ELF-1 (cell line): ENCODE data around the gene POLD2.

Experiments used
- DNase-seq: peaks from one replicate; pipeline ENCODE4 v3.0.0-alpha.2; 2016; ENCODE audit warnings: low read depth, low spot score

Gene POLD2

DNA sequence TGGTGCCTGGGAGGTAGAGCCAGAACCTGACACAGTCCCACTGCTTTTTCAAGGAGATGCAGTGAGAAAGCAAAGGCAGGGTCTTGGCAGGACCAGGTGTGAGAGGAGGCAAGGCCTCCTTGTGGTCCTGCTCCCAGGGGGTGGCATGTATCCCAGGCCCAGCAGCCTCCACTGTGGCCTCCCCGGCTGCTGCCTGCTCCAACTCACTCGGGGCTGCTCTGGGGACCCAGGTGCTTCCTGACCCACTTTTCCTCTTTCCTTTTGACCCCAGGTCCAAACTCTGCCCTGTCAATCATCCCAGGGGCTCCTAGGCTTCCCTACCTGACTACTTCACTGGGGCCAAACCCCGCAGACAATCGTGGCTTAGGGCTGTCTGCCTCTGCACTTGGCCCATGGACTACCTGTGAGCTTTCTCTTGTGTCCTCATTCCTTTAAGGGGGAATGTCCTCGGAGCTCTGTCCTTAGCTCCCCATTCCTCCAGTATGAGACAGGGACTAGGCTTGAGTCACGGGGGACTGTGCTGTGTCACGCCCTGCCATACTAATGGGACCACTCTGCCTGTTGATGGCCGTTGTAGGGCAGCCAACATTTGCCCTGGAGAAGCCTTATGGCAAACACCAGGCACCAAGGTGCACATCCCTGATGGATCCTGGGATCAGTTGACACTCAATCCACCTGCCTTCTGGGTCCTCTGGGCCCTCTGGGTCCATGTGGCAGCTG is 20.3 kb downstream of the POLD2 start:
- DNase-seq = no peak

DNA sequence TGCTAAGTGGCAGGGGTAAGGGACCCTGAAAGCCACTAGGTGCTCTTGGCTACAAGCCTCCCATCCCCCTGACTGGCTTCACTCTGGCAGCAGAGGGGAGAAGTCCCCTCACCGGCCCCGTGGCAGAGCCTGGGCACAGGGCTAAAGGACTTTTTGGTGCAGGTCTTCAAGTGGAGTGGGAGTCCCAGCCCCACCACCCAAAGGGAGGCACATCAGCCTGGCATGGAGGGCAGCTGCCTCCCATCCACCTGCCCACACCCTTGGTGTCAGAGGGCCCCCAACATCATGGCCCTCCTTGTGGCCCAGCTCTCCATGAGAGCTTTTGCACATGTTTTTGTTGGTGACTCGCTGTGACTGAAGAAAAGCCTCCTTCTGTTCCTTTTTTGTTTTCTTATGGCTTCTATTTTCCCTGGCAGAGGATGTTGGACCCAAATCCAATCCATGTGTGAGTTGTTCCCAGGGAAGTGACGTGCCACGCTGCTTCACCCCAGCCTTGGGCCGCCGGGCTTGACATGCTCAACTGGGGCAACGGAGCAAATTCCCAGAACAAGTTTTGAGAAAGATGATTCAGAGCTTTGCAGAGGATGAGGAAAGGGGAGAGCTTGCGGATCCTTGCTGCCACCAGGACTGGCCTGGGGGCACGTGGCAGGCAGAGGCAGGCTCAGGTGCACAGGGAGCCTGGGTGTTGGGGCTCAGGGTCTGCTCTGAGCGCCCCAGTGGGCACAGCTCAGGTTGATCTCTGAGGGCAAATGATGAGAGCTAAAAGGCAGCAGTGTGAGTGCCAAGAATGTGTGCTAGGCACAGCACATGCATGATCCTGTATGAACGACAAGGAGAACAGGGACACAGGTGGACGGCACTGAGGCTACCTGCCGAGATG is 21.1 kb downstream of the POLD2 start:
- DNase-seq = no peak

DNA sequence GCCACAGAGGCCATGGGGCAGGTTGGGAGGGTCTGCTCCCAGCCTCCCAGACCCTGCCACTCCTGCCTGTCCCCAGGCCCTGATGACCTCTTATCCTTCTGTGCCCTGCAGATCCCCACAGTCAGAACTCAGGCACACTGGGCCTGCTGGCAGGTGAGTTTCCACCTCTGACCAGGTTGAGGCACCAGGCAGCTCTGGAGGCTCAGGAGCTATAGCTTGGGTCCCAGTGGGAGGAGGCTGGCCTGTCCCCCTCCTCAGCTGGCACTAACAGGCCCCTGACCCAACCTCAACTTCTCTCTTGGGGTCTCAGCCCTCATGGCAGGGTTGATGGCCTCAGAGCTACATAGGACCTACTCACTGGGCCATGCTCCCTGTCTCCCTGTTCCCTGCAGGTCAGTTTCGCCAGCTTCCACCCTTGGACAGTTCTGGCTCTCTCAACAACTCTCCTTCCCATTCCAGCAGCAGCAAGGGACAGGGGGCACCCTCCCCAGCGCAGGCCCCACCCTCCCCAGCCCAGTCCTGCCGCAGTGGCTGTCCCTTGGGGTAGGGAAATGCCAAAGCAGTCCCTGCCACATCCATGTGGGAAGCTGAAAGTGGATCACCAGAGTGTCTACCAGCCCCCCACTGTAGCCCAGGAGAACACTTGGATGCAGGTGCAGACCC is 21.9 kb downstream of the POLD2 start:
- no peak for DNase-seq

DNA sequence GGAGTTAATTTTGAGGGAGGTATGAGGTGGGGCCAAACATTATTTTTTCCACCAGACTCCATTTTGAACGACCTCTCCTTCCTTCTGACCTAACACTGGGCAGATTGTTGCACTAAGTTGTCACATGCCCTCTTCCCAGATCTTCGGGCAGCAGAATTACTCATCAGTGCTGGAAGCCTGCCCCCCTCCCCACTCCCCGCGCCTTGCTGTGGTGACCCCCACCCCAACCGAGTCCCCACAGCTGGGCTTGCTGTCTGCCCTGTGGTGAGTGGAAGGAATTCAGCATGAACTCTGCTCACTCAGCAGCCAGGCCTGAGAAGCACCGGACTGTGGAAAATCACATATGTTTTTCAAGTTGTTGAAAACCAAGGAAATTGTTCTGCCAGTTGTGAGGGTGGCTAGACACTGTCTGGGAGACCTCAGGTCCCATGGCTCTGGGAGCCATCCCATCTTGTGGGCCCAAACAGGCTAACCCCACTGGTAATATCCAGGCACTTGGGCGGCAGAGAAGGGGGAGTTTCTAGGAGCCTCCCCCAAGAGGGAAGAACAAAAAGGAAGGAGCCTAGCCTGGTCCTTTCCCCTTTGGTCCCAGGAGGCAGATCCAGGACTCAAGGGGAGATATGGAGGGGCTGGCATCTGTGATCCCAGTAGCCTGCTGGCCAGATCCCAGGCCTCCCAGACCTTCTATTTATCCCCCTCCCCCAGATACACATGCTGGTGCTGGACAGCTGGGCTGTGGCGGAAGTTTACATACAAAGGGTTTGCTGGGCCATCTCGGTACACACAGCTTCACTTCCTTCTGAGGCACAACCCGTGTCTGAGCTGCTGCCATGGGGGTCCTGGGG is 22.7 kb downstream of the POLD2 start:
- DNase-seq = peak; percentile 24

- DNase-seq = no peak
These were observed 23.7 kb downstream of the POLD2 start for GRCh38 chr7:44099669-44100068.

- DNase-seq = no peak
These were observed 25.0 kb downstream of the POLD2 start for GRCh38 chr7:44098092-44099068.

DNA sequence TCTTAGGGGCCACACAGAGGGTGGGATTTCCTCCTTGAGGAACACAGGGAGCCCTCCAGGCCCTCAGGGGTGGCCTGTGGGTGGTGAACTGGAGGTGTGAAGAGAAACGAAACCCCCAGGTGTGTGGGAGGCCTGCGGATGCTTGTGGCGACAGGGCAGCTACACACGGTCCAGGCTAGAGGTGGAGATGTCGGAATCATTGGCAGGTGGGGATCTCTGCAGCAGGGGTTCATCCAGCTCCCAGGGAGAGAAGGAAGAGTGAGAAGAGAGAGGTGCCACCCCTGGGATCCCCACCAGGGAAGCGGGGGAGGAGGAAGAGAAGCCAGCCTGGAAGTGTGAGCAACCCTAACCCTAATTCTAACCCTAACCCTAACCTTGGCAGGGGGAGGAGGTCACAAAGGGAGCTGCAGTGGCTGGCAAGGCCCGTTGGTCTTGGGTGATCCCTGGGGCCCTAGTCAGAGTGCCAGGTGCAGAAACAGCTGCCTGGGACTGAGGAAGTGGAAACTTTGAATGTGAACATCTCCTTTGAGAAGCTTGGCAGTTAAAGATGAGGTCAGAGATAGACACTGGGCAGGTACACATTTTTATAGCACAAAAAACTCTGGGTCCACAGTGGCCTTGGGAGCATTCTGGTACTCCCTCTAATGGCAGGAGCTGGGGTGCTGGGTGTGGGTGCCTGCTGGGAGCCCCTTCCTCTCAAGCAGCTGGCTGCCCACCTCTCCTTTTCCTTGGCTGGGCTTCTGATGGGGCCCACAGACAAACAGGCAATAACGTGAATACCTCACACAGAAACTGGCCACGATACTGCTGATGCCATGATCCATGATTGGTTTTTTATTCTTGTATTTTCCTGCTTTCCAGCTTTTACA is 26.1 kb downstream of the POLD2 start:
- no peak for DNase-seq

DNA sequence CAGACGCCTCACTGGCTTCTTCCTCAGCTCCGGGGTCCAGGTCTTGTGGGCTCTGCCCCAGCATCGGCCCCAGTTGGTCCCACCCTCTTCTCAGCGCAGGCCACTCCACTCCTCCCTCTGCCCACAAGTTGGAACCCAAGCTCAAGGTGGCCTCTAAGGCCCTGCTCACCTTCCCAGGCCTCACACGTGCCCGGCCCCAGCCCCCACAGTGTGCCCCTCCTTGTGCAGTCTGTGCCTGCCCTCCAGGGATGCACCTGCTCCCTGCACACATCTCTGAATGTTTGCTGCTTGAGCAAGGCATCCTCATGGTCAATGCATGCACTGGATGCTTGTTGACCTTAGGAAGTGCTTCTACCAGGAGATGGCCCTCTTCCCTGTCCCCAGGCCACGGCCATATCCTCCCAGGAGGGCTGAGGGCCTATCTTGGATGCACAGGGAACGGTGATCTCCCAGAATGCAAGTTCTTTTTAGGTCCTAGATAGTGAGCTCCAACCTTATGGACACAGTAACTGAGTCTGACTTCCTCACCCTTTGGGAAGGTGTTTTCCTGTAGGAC is 26.9 kb downstream of the POLD2 start:
- DNase-seq = no peak

GRCh38 chr7:44095781-44096180 is 27.6 kb downstream of the POLD2 start:
- no peak for DNase-seq

DNA sequence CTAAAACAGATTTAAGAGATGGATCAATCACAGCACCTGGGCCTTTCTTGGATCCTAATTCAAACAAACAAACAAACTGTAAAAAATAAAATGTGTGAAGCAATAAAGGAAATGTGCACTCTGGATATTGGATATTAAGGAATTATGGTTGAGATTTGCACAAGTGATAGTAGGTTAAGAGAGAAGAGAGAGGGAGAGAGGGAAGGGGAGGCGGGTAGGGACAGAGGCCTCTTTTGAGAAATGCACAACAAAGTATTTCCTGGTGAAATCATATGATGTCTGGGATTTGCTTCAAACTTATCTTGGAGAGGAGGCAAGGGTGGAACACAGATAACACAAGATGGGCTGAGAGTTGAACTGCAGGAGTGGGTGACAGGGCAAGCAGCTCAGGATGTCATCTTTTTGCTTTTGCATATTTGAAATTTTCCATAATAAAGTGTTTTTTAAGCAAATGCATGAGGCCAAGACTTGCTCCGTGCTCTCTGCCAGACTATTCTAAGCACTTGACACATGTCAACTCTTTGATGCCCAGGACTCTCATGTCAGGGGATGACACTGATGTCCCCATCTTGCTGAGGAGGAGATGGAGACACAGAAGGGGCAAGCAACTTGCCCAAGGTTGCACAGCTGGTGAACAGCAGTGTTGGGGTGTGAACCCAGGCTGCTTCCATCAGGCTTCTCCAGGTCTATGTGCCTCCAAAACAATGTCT is 28.3 kb downstream of the POLD2 start:
- DNase-seq = no peak

DNA sequence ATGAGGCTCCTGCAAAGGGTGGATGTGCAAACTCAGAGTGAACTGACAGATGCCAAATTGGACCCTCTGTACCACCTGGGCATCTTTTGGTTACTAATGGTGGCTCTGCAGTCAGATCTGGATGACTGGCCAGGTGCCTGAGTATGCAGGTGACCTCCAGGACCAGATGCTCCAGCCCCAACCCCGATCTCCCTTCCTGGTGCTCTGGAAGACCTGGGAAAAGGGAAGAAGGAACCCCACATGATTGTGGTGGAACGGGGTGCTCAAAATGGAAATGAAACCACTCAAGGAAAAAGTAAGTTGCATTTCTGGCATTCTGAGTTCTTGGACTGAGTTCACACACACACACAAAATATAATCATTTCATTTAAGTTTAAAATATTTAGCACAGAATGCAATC is 29.0 kb downstream of the POLD2 start:
- no peak for DNase-seq

DNA sequence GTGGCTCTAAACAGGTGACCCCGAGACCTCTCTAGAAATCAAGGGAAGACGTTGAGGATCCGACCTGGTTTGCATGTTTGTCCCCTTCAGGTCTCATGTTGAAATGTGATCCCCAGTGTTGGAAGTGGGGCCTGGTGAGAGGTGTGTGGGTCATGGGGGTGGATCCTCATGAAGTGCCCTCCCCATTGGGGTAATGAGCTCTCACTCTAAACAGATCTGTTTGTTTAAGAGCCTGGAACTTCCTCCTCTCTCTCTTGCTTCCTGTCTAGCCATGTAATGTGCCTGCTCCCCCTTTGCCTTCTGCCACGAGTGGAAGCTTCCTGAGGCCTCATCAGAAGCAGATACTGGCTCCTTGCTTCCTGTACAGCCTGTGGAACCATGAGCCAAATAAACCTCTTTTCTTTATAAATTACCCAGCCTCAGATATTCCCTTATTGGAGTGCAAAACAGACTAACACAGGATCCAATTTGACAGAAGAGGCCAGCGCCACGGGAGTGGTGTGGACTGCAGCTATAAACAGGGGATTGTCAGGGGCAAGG is 30.2 kb downstream of the POLD2 start:
- no peak for DNase-seq

GRCh38 chr7:44087911-44088838 is 35.2 kb downstream of the POLD2 start:
- no peak for DNase-seq

- no peak for DNase-seq
These were observed 36.7 kb downstream of the POLD2 start for GRCh38 chr7:44086627-44087026.

GRCh38 chr7:44085546-44085945 is 37.8 kb downstream of the POLD2 start:
- no peak for DNase-seq

DNA sequence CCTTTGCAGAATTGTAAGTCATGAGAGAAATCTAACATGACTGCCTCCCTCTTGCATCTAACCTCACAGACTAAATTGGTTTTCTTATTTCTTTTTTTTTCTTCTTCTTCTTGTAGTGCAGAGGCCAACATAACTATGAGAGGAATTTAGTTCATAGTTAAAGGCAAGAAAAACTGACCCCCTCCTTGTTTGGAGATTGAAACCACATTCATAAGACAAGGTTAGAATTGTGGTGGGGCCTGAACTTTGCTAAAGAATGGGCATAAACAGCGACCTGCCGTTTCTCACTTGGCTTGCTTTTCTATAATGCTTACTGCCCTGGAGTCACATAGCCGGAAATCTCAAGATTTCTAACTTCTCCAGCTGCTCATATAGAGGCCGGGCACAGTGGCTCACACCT is 38.6 kb downstream of the POLD2 start:
- DNase-seq = no peak

- DNase-seq = no peak
These were observed 39.6 kb downstream of the POLD2 start for GRCh38 chr7:44083796-44084195.
